ENCODE measurements around the gene ARFGAP2. TPM values are rescaled to one million over a fixed set of nuclear protein-coding genes. Genes with fewer than 3 reads are reported as not detected.

Gene ARFGAP2
- total RNA-seq, 4 donors from 2014 or later, result 144 to 225 (median 163) TPM

GRCh38 chr11:47148903-47149531 lies 27.7 kb downstream of the ARFGAP2 start:
- TF ChIP-seq POLR2A (IDR thresholded peaks at IDR 0.05) (no peak), CTCF (IDR thresholded peaks at IDR 0.05) (no peak)
- no peak for DNase-seq
- H3K27ac ChIP-seq, result no peak overlapping the region
- H3K36me3 ChIP-seq, result no peaks in the 10 kb centered on the region
- H3K4me1 ChIP-seq, result peaks cover 0 to 27% (median 0%) of the 10 kb centered on the region in 4 donors
- H3K4me3 ChIP-seq, result no peak overlapping the region
- no peaks in the 10 kb centered on the region for H3K9me3 ChIP-seq
- no peaks in the 10 kb centered on the region for H3K27me3 ChIP-seq

GRCh38 chr11:47148270-47148669 lies 28.4 kb downstream of the ARFGAP2 start:
- TF ChIP-seq CTCF (IDR thresholded peaks at IDR 0.05) (no peak), POLR2A (IDR thresholded peaks at IDR 0.05) (no peak)
- DNase-seq, result no peak
- no peaks in the 10 kb centered on the region for H3K36me3 ChIP-seq
- H3K4me3 ChIP-seq, result no peak overlapping the region
- H3K9me3 ChIP-seq, result no peaks in the 10 kb centered on the region
- H3K27ac ChIP-seq, result no peak overlapping the region
- peaks cover 0 to 24% (median 0%) of the 10 kb centered on the region in 4 donors for H3K4me1 ChIP-seq
- H3K27me3 ChIP-seq, result no peaks in the 10 kb centered on the region

GRCh38 chr11:47147681-47148080 lies 29.0 kb downstream of the ARFGAP2 start:
- no peaks in the 10 kb centered on the region for H3K27me3 ChIP-seq
- H3K9me3 ChIP-seq, result no peaks in the 10 kb centered on the region
- no peak overlapping the region for H3K4me3 ChIP-seq
- no peak overlapping the region for H3K27ac ChIP-seq
- TF ChIP-seq CTCF (IDR thresholded peaks at IDR 0.05) (no peak), POLR2A (IDR thresholded peaks at IDR 0.05) (no peak)
- H3K36me3 ChIP-seq, result no peaks in the 10 kb centered on the region
- peaks cover 0 to 24% (median 0%) of the 10 kb centered on the region in 4 donors for H3K4me1 ChIP-seq
- no peak for DNase-seq

GRCh38 chr11:47147250-47147649 lies 29.4 kb downstream of the ARFGAP2 start:
- Histone ChIP-seq H3K27ac (no peak overlapping the region), H3K9me3 (no peaks in the 10 kb centered on the region), H3K36me3 (no peaks in the 10 kb centered on the region), H3K27me3 (no peaks in the 10 kb centered on the region), H3K4me1 (peaks cover 0 to 26% (median 0%) of the 10 kb centered on the region in 4 donors), H3K4me3 (no peak overlapping the region)
- no peak for DNase-seq
- no peak for TF ChIP-seq CTCF (IDR thresholded peaks at IDR 0.05)
- no peak for TF ChIP-seq POLR2A (IDR thresholded peaks at IDR 0.05)

DNA sequence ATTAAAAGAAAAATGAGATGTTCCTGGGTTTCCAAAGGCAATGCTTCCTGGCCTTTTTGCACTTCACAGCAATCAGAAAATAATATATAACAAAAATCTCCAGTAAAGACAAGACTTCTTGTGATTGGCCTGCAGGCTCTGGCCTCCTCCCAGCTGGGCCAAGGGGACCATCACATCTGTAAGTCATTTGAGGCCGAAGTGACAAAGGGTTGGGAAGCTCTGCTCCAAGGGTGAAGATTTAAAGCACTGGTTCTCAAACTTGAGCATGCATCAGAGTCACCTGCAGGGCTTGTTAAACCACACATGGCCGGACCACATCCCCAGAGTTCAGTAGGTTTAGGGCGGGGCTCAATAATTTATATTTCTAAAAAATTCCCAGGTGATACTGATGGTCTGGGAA lies 32.1 kb downstream of the ARFGAP2 start:
- no peak overlapping the region for H3K27ac ChIP-seq
- H3K36me3 ChIP-seq, result no peaks in the 10 kb centered on the region
- H3K27me3 ChIP-seq, result no peaks in the 10 kb centered on the region
- TF ChIP-seq POLR2A (IDR thresholded peaks at IDR 0.05) (no peak), CTCF (IDR thresholded peaks at IDR 0.05) (no peak)
- peaks cover 0 to 25% (median 0%) of the 10 kb centered on the region in 4 donors for H3K4me1 ChIP-seq
- H3K4me3 ChIP-seq, result no peak overlapping the region
- DNase-seq, result no peak
- H3K9me3 ChIP-seq, result no peaks in the 10 kb centered on the region
